ENCODE data around the gene TTLL8.
"Not testable (repeated sequence)": the region's sequence is repeated elsewhere in the genome, so short reads cannot be mapped to it uniquely, and the experiment has no call there.

TTLL8 gene

DNA sequence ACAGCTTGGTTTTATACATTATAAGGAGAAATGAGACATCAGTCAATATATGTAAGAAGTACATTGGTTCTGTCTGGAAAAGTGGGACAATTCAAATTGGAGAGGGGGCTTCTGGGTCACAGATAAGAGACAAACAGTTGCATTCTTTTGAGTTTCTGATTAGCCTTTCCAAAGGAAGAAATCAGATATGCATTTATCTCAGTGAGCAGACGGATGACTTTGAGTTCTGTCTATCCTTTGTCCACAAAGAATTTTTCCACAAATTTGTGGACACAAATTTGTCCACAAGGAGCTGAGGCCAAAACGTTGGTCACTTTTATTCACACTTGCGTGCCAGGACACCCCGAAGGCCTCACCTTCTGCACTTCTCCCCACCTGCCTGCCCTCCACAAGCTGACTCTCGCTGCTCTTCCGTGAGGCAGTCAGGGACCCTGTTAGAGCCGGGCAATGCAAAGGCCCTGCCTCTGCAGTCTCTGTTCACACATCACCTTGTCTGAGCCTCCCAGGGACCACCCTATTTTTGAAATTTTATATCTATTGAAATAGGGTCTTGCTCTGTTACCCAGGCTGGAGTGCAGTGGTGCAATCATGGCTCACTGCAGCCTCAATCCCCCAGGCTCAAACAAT lies 66.1 kb downstream of the TTLL8 start:
- Histone ChIP-seq H3K27me3 (replicated peaks) (no peaks in the 10 kb centered on the region), H3K36me3 (replicated peaks) (no peaks in the 10 kb centered on the region), H3K4me3 (ENCODE audit: low read depth, low read length) (no peak overlapping the region), H3K27ac (no peak overlapping the region)
- TF ChIP-seq, protein P1, sequence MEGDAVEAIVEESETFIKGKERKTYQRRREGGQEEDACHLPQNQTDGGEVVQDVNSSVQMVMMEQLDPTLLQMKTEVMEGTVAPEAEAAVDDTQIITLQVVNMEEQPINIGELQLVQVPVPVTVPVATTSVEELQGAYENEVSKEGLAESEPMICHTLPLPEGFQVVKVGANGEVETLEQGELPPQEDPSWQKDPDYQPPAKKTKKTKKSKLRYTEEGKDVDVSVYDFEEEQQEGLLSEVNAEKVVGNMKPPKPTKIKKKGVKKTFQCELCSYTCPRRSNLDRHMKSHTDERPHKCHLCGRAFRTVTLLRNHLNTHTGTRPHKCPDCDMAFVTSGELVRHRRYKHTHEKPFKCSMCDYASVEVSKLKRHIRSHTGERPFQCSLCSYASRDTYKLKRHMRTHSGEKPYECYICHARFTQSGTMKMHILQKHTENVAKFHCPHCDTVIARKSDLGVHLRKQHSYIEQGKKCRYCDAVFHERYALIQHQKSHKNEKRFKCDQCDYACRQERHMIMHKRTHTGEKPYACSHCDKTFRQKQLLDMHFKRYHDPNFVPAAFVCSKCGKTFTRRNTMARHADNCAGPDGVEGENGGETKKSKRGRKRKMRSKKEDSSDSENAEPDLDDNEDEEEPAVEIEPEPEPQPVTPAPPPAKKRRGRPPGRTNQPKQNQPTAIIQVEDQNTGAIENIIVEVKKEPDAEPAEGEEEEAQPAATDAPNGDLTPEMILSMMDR (IDR thresholded peaks at IDR 0.05; ENCODE audit: low read depth, low read length, missing control alignments) = no peak
- DNase-seq = no peak
- in situ Hi-C loops (cut with HindIII; ENCODE audit: low pct_ligation_motif_present, low sequenced_read_pairs) = no loop called here

DNA sequence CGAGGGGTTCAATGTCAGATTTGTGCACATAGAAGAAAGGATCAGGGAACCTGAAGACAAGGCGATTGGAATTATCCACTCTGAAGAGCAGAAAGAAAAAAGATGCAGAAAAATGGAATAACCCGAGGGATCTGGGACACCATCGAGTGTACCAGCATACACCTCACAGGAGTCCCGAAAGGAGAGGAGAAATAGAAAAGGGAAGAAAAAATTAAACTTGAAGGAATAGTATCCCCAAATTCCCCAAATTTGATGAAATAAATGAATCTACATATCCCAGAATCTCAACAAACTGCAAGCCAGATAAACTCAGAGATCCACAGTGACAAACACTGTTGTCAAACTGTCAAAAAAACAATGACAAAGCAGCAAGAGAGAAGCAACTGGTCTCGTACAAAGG lies 66.9 kb downstream of the TTLL8 start:
- Histone ChIP-seq H3K36me3 (replicated peaks) (no peaks in the 10 kb centered on the region), H3K27me3 (replicated peaks) (no peaks in the 10 kb centered on the region), H3K27ac (no peak overlapping the region), H3K4me3 (ENCODE audit: low read depth, low read length) (no peak overlapping the region)
- in situ Hi-C loops (cut with HindIII; ENCODE audit: low pct_ligation_motif_present, low sequenced_read_pairs) = no loop called here
- DNase-seq = no peak
- TF ChIP-seq, protein P1 (IDR thresholded peaks at IDR 0.05; ENCODE audit: low read depth, low read length, missing control alignments) = no peak

DNA sequence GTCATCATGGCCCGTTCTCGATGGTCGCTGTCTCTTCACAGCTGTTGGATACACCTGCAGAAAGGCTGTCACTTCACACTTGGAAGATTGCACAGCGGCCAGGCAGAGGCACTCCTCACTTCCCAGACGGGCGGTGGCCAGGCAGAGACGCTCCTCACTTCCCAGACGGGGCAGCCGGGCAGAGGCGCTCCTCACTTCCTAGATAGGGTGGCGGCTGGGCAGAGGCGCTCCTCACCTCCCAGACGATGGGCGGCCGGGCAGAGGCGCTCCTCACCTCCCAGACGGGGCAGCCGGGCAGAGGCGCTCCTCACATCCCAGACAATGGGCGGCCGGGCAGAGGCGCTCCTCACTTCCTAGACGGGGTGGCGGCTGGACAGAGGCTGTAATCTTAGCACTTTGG lies 68.3 kb downstream of the TTLL8 start:
- H3K36me3 ChIP-seq (replicated peaks); H3K27me3 ChIP-seq (replicated peaks); H3K27ac ChIP-seq; DNase-seq; H3K4me3 ChIP-seq (ENCODE audit: low read depth, low read length); in situ Hi-C loops (cut with HindIII; ENCODE audit: low pct_ligation_motif_present, low sequenced_read_pairs): not testable (repeated sequence)

DNA sequence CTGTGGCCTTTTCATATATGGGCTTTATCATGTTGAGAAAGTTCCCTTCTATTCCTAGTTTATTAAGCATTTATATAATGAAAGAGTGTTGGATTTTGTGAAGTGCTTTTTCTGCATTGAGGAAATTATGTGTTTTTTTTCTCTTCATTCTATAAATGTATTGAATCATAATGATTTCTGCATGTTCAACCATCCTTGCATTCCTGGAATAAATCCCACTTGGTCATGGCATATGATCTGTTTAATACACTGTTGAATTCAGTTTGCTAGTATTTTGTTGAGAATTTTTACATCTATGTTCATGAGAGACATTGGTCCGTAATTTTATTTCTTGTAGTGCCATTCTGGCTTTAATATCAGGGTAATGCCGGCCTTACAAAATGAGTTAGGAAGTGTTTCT lies 71.8 kb downstream of the TTLL8 start:
- no peak overlapping the region for H3K4me3 ChIP-seq (ENCODE audit: low read depth, low read length)
- in situ Hi-C loops (cut with HindIII; ENCODE audit: low pct_ligation_motif_present, low sequenced_read_pairs) = no loop called here
- DNase-seq = no peak
- H3K36me3 ChIP-seq (replicated peaks) = no peaks in the 10 kb centered on the region
- peaks cover 14% of the 10 kb centered on the region for H3K27me3 ChIP-seq (replicated peaks)
- H3K27ac ChIP-seq = no peak overlapping the region
- TF ChIP-seq, protein P1 (IDR thresholded peaks at IDR 0.05; ENCODE audit: low read depth, low read length, missing control alignments) = no peak

DNA sequence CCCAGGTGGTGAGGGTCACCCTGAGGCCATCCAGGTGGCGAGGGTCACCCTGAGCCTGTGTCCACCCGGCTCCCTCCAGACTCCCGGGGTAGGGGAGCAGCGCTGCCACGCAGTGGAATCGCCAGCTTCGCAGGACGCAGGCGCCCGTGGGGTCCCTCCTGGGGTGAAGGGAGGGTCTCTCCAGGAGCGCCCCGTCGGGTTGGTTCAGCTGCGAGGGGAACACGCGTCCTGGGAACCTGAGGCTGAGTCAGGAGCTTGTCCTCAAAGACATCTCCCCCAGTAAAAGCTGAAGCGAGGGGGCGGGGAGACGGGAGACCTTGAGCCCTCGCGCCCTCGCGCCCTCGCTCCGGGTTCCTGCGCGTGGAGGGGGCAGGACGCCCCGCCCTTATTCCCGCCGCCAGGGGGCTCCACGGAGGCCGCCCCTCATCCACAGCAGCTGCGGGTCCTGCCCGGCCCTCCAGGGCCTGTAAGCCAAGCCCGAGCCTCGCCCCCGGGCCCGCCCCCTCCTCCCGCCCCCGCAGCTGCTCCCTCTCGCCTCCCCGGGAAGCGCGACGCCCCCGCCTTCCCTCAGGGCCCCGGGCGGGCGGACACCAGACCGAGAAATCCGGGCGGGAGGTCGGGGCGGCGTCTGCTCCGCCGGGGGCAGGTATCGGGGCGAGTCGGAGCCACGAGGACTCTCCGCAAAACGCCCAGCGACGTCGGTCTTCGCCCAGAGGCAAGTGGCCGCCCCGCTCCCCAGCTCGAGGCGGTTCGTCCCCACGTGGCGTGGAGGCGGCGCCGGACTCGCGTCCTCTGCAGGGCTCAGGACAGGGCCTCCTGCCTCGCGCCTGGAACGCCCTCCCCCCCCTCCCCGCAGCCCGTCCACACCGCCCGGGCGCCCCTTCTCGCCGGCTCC lies 74.7 kb downstream of the TTLL8 start:
- no peak for DNase-seq
- no peak overlapping the region for H3K27ac ChIP-seq
- in situ Hi-C loops (cut with HindIII; ENCODE audit: low pct_ligation_motif_present, low sequenced_read_pairs) = no loop called here
- TF ChIP-seq, protein P1 (IDR thresholded peaks at IDR 0.05; ENCODE audit: low read depth, low read length, missing control alignments) = peak; percentile 35
- H3K4me3 ChIP-seq (ENCODE audit: low read depth, low read length) = no peak overlapping the region
- H3K36me3 ChIP-seq (replicated peaks) = no peaks in the 10 kb centered on the region
- H3K27me3 ChIP-seq (replicated peaks) = peaks cover 14% of the 10 kb centered on the region

DNA sequence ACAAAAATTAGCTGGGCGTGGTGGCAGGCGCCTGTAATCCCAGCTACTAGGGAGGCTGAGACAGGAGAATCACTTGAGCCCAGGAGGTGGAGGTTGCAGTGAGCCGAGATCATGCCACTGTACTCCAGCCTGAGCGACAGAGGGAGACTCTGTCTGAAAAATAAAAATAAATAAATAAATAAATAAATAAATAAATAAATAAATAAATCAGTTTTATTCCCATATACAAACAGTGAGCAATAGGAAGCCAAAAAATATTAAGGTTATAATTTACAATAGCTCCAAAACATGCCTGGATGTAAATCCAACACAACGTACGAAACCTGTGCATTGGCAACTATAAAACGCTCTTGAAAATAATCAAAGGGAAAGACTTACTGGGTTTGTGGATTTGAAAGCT lies 76.3 kb downstream of the TTLL8 start:
- peaks cover 14% of the 10 kb centered on the region for H3K27me3 ChIP-seq (replicated peaks)

More for the DNA sequence above, 76.3 kb downstream of the TTLL8 start:
- H3K4me3 ChIP-seq (ENCODE audit: low read depth, low read length); H3K36me3 ChIP-seq (replicated peaks); DNase-seq; in situ Hi-C loops (cut with HindIII; ENCODE audit: low pct_ligation_motif_present, low sequenced_read_pairs); H3K27ac ChIP-seq: not testable (repeated sequence)
